Islet precursor cell (in vitro differentiated cells): Measurements from ENCODE around the gene XAB2.
A peak's percentile ranks its signal among the peaks of the same experiment; 100 is the strongest.

ENCODE experiments used
- DNase-seq: peaks from one replicate; pipeline ENCODE4 v3.0.0-alpha.2; 2018

The XAB2 gene

GRCh38 chr19:7632340-7633203 lies 3.2 kb upstream of the XAB2 start:
- no peak for DNase-seq

- no peak for DNase-seq
These were observed 2.2 kb upstream of the XAB2 start for GRCh38 chr19:7631577-7631976.

- no peak for DNase-seq
These were observed 595 bp downstream of the XAB2 start for GRCh38 chr19:7628589-7629311.

- DNase-seq = no peak
These were observed 2.2 kb downstream of the XAB2 start for GRCh38 chr19:7627166-7627565.

- no peak for DNase-seq
These were observed 3.5 kb downstream of the XAB2 start for GRCh38 chr19:7625763-7626372.

GRCh38 chr19:7624810-7625209 lies 4.5 kb downstream of the XAB2 start:
- no peak for DNase-seq

- no peak for DNase-seq
These were observed 5.4 kb downstream of the XAB2 start for GRCh38 chr19:7623725-7624603.

- DNase-seq = no peak
These were observed 6.2 kb downstream of the XAB2 start for GRCh38 chr19:7622933-7623685.

GRCh38 chr19:7620442-7621412 lies 8.6 kb downstream of the XAB2 start:
- DNase-seq = no peak

GRCh38 chr19:7619671-7620441 lies 9.5 kb downstream of the XAB2 start:
- DNase-seq = no peak

- DNase-seq = peak; percentile 68
These were observed 10.4 kb downstream of the XAB2 start for GRCh38 chr19:7618771-7619510.

GRCh38 chr19:7618348-7618747 lies 11.0 kb downstream of the XAB2 start:
- no peak for DNase-seq

- DNase-seq = no peak
These were observed 11.6 kb downstream of the XAB2 start for GRCh38 chr19:7617735-7618134.

- DNase-seq = no peak
These were observed 12.2 kb downstream of the XAB2 start for GRCh38 chr19:7617172-7617571.

- DNase-seq = no peak
These were observed 14.2 kb downstream of the XAB2 start for GRCh38 chr19:7614859-7615741.

- DNase-seq = no peak
These were observed 16.8 kb downstream of the XAB2 start for GRCh38 chr19:7612282-7613274.
